Measurements from ENCODE around the gene CDC37L1.

DNA sequence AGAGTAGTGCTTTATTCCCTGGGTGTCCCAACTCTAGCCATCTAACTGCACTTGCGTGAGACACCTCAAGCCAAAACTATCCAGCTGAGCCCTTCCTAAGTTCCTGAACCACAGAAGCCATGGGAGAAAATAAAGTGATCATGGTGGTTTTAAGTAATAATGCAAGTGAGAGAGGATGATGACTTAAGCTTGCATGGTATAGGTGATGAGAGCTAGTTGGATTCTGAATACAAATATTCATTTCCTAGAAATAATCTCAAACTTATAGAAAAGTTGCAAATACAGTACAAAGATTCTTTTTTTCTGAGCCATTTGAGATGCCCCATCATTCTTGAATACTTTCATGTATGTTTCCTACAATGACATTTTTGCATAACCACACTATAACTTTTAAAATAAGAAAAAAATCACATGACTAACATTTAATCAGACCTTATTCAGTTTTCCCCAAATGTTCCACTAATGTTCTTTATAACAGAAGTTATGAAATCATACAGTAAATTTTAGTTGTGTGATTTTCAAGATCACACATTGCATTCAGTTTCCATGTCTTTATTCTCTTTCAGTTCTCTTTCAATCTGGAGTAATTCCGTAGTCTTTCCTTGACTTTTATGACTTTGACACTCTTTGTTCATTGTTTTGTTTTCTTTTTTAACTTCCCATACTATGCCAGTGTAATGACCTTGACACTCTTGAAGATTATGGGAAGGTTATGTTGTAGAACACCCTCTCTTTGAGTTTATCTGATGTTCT lies 67.1 kb downstream of the CDC37L1 start:
- TF ChIP-seq EZH2 (IDR thresholded peaks at IDR 0.05; ENCODE audit: insufficient read depth, poor library complexity, severe bottlenecking) = no peak
- no peak for TF ChIP-seq EZH2phosphoT487 (IDR thresholded peaks at IDR 0.05; ENCODE audit: insufficient read depth, low read depth)
